Liver (tissue), 3 donors: ENCODE results near the gene PFKFB3.

Source experiments
- GABPA ChIP-seq, 2 donors: IDR thresholded peaks in 1 of 2; conservative IDR thresholded peaks in 1 of 2; 2 replicates each; pipeline ENCODE4 v1.6.1; 2016; ENCODE audit warnings: antibody characterized with exemption in 2 of 2, mild to moderate bottlenecking in 1 of 2, moderate library complexity in 1 of 2
- JUND ChIP-seq, 2 donors: IDR thresholded peaks; 2 replicates each; pipeline ENCODE4 v1.6.1; 2016; ENCODE audit warnings: antibody characterized with exemption in 2 of 2
- YY1 ChIP-seq: IDR thresholded peaks from 2 replicates; pipeline ENCODE4 v1.6.1; 2016; ENCODE audit warnings: antibody characterized with exemption, mild to moderate bottlenecking
- TF ChIP-seq, protein P1 (sequence below): fragments of 150-350 bp; IDR thresholded peaks from 2 replicates; pipeline ENCODE4 v1.5.1; 2017; ENCODE audit warnings: improper control_type of control experiment, low read depth, low read length; ENCODE audit not compliant: missing input control
- donor health status: healthy.
- donor health status: healthy.

DNA sequence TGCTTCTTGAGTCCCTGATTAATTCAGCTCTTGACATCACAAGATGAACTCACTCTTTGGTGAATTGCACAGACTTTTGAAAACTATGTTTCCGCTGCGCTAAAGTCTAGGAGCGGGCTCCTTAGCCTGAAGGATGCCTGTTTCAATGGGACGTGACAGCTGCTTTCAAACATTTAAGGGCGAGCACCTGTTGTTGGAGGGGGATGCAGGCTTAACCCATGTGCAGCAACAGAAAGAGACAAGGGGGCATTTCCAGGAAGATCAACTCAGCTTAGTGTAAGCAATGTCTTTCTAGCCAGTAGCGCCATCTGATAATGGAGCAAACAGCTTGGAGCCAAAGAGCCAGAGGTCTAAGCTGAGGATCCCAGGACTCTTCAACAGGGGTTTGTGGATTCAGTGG is 8.4 kb upstream of the PFKFB3 start:
- TF ChIP-seq, protein P1, sequence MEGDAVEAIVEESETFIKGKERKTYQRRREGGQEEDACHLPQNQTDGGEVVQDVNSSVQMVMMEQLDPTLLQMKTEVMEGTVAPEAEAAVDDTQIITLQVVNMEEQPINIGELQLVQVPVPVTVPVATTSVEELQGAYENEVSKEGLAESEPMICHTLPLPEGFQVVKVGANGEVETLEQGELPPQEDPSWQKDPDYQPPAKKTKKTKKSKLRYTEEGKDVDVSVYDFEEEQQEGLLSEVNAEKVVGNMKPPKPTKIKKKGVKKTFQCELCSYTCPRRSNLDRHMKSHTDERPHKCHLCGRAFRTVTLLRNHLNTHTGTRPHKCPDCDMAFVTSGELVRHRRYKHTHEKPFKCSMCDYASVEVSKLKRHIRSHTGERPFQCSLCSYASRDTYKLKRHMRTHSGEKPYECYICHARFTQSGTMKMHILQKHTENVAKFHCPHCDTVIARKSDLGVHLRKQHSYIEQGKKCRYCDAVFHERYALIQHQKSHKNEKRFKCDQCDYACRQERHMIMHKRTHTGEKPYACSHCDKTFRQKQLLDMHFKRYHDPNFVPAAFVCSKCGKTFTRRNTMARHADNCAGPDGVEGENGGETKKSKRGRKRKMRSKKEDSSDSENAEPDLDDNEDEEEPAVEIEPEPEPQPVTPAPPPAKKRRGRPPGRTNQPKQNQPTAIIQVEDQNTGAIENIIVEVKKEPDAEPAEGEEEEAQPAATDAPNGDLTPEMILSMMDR = no peak
- TF ChIP-seq YY1 (no peak), GABPA (IDR thresholded peaks at IDR 0.05 in 1 of 2, conservative IDR thresholded peaks at IDR 0.05 in 1 of 2) (no peak), JUND (IDR thresholded peaks at IDR 0.05) (no peak)
